Measurements from ENCODE around the gene CTSD. TPM values are rescaled to one million over a fixed set of nuclear protein-coding genes. Genes with fewer than 3 reads are reported as not detected.

Gene CTSD
- total and polyA plus RNA-seq, 12 donors: 191 to 4,168 (median 1,999) TPM

GRCh38 chr11:1755344-1755691, 8.4 kb downstream of the CTSD start:
- no peak for TF ChIP-seq CTCF (IDR thresholded peaks at IDR 0.05)
- no peak for TF ChIP-seq POLR2A (IDR thresholded peaks at IDR 0.05)
- peaks cover 0 to 74% of the 10 kb centered on the region in 2 donors for H3K36me3 ChIP-seq (replicated peaks in 1 of 2)

GRCh38 chr11:1754376-1755150, 9.2 kb downstream of the CTSD start:
- Histone ChIP-seq H3K27me3 (no peaks in the 10 kb centered on the region), H3K27ac (peak overlapping the region in 3 of 5 donors; percentile 96 to 100 (median 97)), H3K4me3 (no peak overlapping the region), H3K9me3 (replicated peaks in 1 of 3) (no peaks in the 10 kb centered on the region), H3K4me1 (replicated peaks in 1 of 2) (peaks cover 75 to 89% of the 10 kb centered on the region in 2 donors), H3K36me3 (replicated peaks in 1 of 2) (peaks cover 0 to 73% of the 10 kb centered on the region in 2 donors)
- intact Hi-C loops (cut with DNase I): loop anchor here in 1 of 2 donors (5.0 kb wide), 1 partner anchor 78 kb away; the partner anchor contains the start of gene SYT8
- DNase-seq: peak in 1 of 7 donors; percentile 34
- TF ChIP-seq POLR2A (IDR thresholded peaks at IDR 0.05) (no peak), CTCF (IDR thresholded peaks at IDR 0.05) (no peak)
- WGBS, 4 donors: 80 to 93% (median 87%) methylated on average over 5 to 8 of the region's 8 CpGs

More at GRCh38 chr11:1755344-1755691, 8.4 kb downstream of the CTSD start:
- no peak for DNase-seq
- H3K27me3 ChIP-seq: no peaks in the 10 kb centered on the region
- no peaks in the 10 kb centered on the region for H3K9me3 ChIP-seq (replicated peaks in 1 of 3)
- H3K4me1 ChIP-seq (replicated peaks in 1 of 2): peaks cover 76 to 89% of the 10 kb centered on the region in 2 donors
- 44 to 69% (median 66%) methylated on average over 5 to 9 of the region's 9 CpGs for WGBS, 4 donors
- H3K27ac ChIP-seq: peak overlapping the region in 3 of 5 donors; percentile 96 to 100 (median 97)
- intact Hi-C loops (cut with DNase I): no loop called here
- H3K4me3 ChIP-seq: no peak overlapping the region

DNA sequence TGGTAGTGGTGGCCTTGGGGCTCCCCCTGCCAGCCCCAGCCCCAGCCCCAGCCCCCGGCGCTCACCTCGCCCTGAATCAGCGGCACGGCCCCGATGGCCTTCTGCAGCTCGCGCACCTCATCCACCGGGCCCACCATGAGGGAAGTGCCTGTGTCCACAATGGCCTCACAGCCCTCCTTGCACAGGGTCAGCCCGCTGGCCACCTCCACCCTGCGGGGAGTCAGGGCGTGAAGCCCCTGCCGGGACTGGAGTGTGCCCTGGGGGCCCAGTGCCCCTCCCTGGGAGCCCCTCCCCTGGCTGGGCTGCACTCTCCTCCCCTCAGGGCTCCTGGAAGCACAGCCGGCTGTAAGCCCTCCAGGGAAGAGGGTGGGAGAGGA, 9.8 kb downstream of the CTSD start:
- no peak for TF ChIP-seq CTCF (IDR thresholded peaks at IDR 0.05)
- Histone ChIP-seq H3K9me3 (replicated peaks in 1 of 3) (no peaks in the 10 kb centered on the region), H3K4me1 (replicated peaks in 1 of 2) (peaks cover 74 to 87% of the 10 kb centered on the region in 2 donors), H3K36me3 (replicated peaks in 1 of 2) (peaks cover 0 to 67% of the 10 kb centered on the region in 2 donors), H3K27me3 (no peaks in the 10 kb centered on the region), H3K27ac (peak overlapping the region in 2 of 5 donors; percentile 78 to 93), H3K4me3 (no peak overlapping the region)
- intact Hi-C loops (cut with DNase I): loop anchor here in 1 of 2 donors (5.0 kb wide), 1 partner anchor 78 kb away; the partner anchor contains the start of gene SYT8
- DNase-seq: no peak
- 67 to 95% (median 85%) methylated on average over 1 to 14 of the region's 14 CpGs for WGBS, 4 donors

GRCh38 chr11:1753229-1753928, 10.3 kb downstream of the CTSD start:
- peak in 1 of 7 donors; percentile 36 for DNase-seq
- Histone ChIP-seq H3K9me3 (replicated peaks in 1 of 3) (no peaks in the 10 kb centered on the region), H3K27me3 (no peaks in the 10 kb centered on the region), H3K4me3 (no peak overlapping the region), H3K4me1 (replicated peaks in 1 of 2) (peaks cover 69 to 82% of the 10 kb centered on the region in 2 donors), H3K27ac (peak overlapping the region in 4 of 5 donors; percentile 55 to 93 (median 82)), H3K36me3 (replicated peaks in 1 of 2) (peaks cover 0 to 61% of the 10 kb centered on the region in 2 donors)
- WGBS, 4 donors: 87 to 97% (median 89%) methylated on average over 10 to 38 of the region's 38 CpGs
- TF ChIP-seq POLR2A (IDR thresholded peaks at IDR 0.05): no peak
- TF ChIP-seq CTCF (IDR thresholded peaks at IDR 0.05): no peak
- intact Hi-C loops (cut with DNase I): loop anchor here in 1 of 2 donors (5.0 kb wide), 1 partner anchor 79 kb away; the partner anchor contains the start of gene SYT8

Data from adrenal gland (tissue), 12 donors.